ENCODE data around the gene PDE4D.

PDE4D gene

DNA sequence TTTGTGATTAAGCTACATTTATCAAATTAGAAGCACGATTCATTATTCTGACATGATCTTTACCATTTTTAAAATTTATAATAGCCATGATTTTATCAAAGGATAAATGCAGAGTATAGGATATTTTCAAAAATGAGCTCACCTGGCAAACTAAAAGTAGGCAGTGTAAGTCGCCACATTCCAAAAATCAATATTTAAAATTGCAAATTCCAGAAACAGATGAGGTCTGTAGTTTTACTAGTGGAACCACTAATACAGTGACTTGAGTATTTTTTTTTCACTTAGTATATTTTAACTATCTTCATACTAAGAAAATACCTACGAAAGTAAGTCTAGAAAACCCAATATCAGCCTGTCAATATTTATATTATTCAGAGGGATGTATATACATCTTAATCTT, 164.2 kb downstream of the PDE4D start:
- Histone ChIP-seq H3K4me2 (ENCODE audit: insufficient read depth, low read length, poor library complexity, severe bottlenecking) (no peak overlapping the region), H2BK15ac (ENCODE audit: low read length) (no peak overlapping the region), H2BK5ac (ENCODE audit: low read length) (no peak overlapping the region), H2BK120ac (ENCODE audit: low read depth, low read length) (no peak overlapping the region), H3K27me3 (ENCODE audit: control insufficient read depth in 3 of 3, insufficient read depth in 3 of 3, low read depth in 1 of 3, low read length in 3 of 3) (no peaks in the 10 kb centered on the region), H3K9ac (ENCODE audit: low read depth, low read length, poor library complexity) (no peak overlapping the region), H2BK12ac (ENCODE audit: low read length) (no peak overlapping the region), H3K9me3 (replicated peaks in 1 of 2; ENCODE audit: control insufficient read depth in 2 of 2, insufficient read depth in 1 of 2, low read depth in 1 of 2, low read length in 2 of 2) (no peaks in the 10 kb centered on the region), H2AFZ (ENCODE audit: low read length) (no peak overlapping the region), H3K36me3 (replicated peaks in 1 of 2; ENCODE audit: control insufficient read depth in 2 of 2, insufficient read depth in 2 of 2, low read length in 2 of 2) (no peaks in the 10 kb centered on the region), H4K8ac (ENCODE audit: low read depth, low read length) (no peak overlapping the region), H3K18ac (ENCODE audit: low read length) (no peak overlapping the region), H3K23ac (ENCODE audit: low read depth, low read length, poor library complexity) (no peak overlapping the region), H2AK5ac (ENCODE audit: low read depth, low read length) (no peak overlapping the region), H4K91ac (ENCODE audit: low read depth, low read length, poor library complexity) (no peak overlapping the region), H3K4ac (ENCODE audit: low read length) (no peak overlapping the region), H3K4me3 (ENCODE audit: low read length in 2 of 2) (no peak overlapping the region), H3K79me1 (ENCODE audit: low read depth, low read length) (no peaks in the 10 kb centered on the region), H3K4me1 (ENCODE audit: control insufficient read depth in 2 of 2, insufficient read depth in 1 of 2, low read depth in 1 of 2, low read length in 2 of 2) (peaks cover 3 to 10% of the 10 kb centered on the region in 2 donors), H3K14ac (ENCODE audit: low read length) (no peak overlapping the region), H3K27ac (replicated peaks; ENCODE audit: low read length) (no peak overlapping the region)
- WGBS, 2 donors (ENCODE audit: extremely low coverage in 2 of 2, insufficient read length in 2 of 2, insufficient replicate concordance in 1 of 2), result no CpG with 5 or more reads among the region's 3 CpGs
- no peak for DNase-seq (ENCODE audit: low spot score)

DNA sequence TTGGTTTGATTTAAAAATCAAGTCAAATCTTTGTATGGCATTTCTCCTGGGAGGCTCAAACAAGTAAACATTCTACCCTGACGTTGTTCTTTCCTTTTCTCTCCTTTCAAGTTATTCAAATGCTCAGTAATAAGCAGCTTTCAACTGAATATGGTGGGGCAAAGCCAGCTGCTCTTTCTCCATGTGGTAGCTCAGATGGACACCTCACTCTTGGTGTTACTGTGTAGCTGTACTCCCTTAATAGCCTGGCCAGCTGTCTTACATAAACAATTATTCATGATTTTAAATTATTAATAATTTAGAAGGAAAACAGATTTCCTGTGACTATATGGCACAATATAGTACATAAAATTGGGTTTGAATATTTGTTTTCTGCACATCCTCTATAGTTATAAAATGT, 165.2 kb downstream of the PDE4D start:
- Histone ChIP-seq H3K9ac (ENCODE audit: low read depth, low read length, poor library complexity) (no peak overlapping the region), H3K27ac (replicated peaks; ENCODE audit: low read length) (no peak overlapping the region), H3K4me2 (ENCODE audit: insufficient read depth, low read length, poor library complexity, severe bottlenecking) (no peak overlapping the region), H3K4ac (ENCODE audit: low read length) (no peak overlapping the region), H3K23ac (ENCODE audit: low read depth, low read length, poor library complexity) (no peak overlapping the region), H4K91ac (ENCODE audit: low read depth, low read length, poor library complexity) (no peak overlapping the region), H3K18ac (ENCODE audit: low read length) (no peak overlapping the region), H3K4me1 (ENCODE audit: control insufficient read depth in 2 of 2, insufficient read depth in 1 of 2, low read depth in 1 of 2, low read length in 2 of 2) (peaks cover 3 to 10% of the 10 kb centered on the region in 2 donors), H2AK5ac (ENCODE audit: low read depth, low read length) (no peak overlapping the region), H3K27me3 (ENCODE audit: control insufficient read depth in 3 of 3, insufficient read depth in 3 of 3, low read depth in 1 of 3, low read length in 3 of 3) (no peaks in the 10 kb centered on the region), H2AFZ (ENCODE audit: low read length) (no peak overlapping the region), H3K9me3 (replicated peaks in 1 of 2; ENCODE audit: control insufficient read depth in 2 of 2, insufficient read depth in 1 of 2, low read depth in 1 of 2, low read length in 2 of 2) (no peaks in the 10 kb centered on the region), H2BK15ac (ENCODE audit: low read length) (no peak overlapping the region), H2BK120ac (ENCODE audit: low read depth, low read length) (no peak overlapping the region), H2BK5ac (ENCODE audit: low read length) (no peak overlapping the region), H3K36me3 (replicated peaks in 1 of 2; ENCODE audit: control insufficient read depth in 2 of 2, insufficient read depth in 2 of 2, low read length in 2 of 2) (no peaks in the 10 kb centered on the region), H2BK12ac (ENCODE audit: low read length) (no peak overlapping the region), H3K79me1 (ENCODE audit: low read depth, low read length) (no peaks in the 10 kb centered on the region), H3K4me3 (ENCODE audit: low read length in 2 of 2) (no peak overlapping the region), H4K8ac (ENCODE audit: low read depth, low read length) (no peak overlapping the region), H3K14ac (ENCODE audit: low read length) (no peak overlapping the region)
- WGBS, 2 donors (ENCODE audit: extremely low coverage in 2 of 2, insufficient read length in 2 of 2, insufficient replicate concordance in 1 of 2), result no CpG with 5 or more reads among the region's 1 CpG
- no peak for DNase-seq (ENCODE audit: low spot score)

DNA sequence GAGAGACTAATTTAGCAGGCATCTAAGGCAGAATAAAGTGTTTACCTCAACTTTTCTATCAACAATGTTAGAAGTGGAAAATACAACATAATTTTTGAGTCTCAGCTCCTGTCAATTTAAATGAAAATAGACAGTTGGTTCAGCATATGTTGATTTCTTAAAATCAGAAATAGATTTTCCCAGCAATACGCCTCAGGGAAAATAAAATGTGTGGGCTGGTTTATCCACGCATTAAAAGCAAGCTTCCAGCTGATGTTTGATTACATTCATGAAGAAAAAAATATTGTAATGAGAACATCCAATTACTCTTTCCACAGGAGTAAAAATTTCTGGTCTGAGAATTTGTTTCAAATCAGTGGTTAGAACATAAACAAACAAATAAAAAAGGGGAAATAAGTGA, 166.3 kb downstream of the PDE4D start:
- H2BK15ac ChIP-seq (ENCODE audit: low read length), result no peak overlapping the region
- no peak overlapping the region for H2BK12ac ChIP-seq (ENCODE audit: low read length)
- no peak overlapping the region for H4K91ac ChIP-seq (ENCODE audit: low read depth, low read length, poor library complexity)
- WGBS, 2 donors (ENCODE audit: extremely low coverage in 2 of 2, insufficient read length in 2 of 2, insufficient replicate concordance in 1 of 2), result no CpG with 5 or more reads among the region's 2 CpGs
- no peak overlapping the region for H2AK5ac ChIP-seq (ENCODE audit: low read depth, low read length)
- H3K36me3 ChIP-seq (replicated peaks in 1 of 2; ENCODE audit: control insufficient read depth in 2 of 2, insufficient read depth in 2 of 2, low read length in 2 of 2), result no peaks in the 10 kb centered on the region
- no peak overlapping the region for H4K8ac ChIP-seq (ENCODE audit: low read depth, low read length)
- H3K4ac ChIP-seq (ENCODE audit: low read length), result no peak overlapping the region
- H3K14ac ChIP-seq (ENCODE audit: low read length), result no peak overlapping the region
- no peak overlapping the region for H2AFZ ChIP-seq (ENCODE audit: low read length)
- H2BK5ac ChIP-seq (ENCODE audit: low read length), result no peak overlapping the region
- no peak for DNase-seq (ENCODE audit: low spot score)
- H3K9me3 ChIP-seq (replicated peaks in 1 of 2; ENCODE audit: control insufficient read depth in 2 of 2, insufficient read depth in 1 of 2, low read depth in 1 of 2, low read length in 2 of 2), result no peaks in the 10 kb centered on the region
- H3K27ac ChIP-seq (replicated peaks; ENCODE audit: low read length), result no peak overlapping the region
- no peaks in the 10 kb centered on the region for H3K79me1 ChIP-seq (ENCODE audit: low read depth, low read length)
- peaks cover 3 to 5% of the 10 kb centered on the region in 2 donors for H3K4me1 ChIP-seq (ENCODE audit: control insufficient read depth in 2 of 2, insufficient read depth in 1 of 2, low read depth in 1 of 2, low read length in 2 of 2)
- no peak overlapping the region for H3K23ac ChIP-seq (ENCODE audit: low read depth, low read length, poor library complexity)
- no peak overlapping the region for H3K18ac ChIP-seq (ENCODE audit: low read length)
- H2BK120ac ChIP-seq (ENCODE audit: low read depth, low read length), result no peak overlapping the region
- H3K9ac ChIP-seq (ENCODE audit: low read depth, low read length, poor library complexity), result no peak overlapping the region
- H3K27me3 ChIP-seq (ENCODE audit: control insufficient read depth in 3 of 3, insufficient read depth in 3 of 3, low read depth in 1 of 3, low read length in 3 of 3), result no peaks in the 10 kb centered on the region
- no peak overlapping the region for H3K4me3 ChIP-seq (ENCODE audit: low read length in 2 of 2)
- no peak overlapping the region for H3K4me2 ChIP-seq (ENCODE audit: insufficient read depth, low read length, poor library complexity, severe bottlenecking)

DNA sequence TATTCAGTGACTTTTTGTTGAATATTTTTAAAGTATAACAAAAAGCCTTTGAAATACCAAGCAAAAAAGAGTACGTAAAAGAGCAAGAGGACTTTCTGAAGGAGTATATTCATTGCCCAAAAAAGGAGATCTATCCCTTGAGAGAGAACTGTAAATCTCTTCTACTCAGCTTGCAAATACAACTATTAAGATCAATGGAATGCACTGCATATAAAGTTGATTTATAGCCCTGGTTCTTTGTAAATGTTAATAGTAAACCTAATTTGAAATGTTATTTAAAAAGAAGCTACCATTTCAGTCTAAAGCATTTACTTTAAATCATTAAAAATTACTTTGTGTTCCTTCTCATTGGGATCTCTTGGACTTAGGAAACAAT, 168.1 kb downstream of the PDE4D start:
- no peaks in the 10 kb centered on the region for H3K79me1 ChIP-seq (ENCODE audit: low read depth, low read length)
- H2BK120ac ChIP-seq (ENCODE audit: low read depth, low read length), result no peak overlapping the region
- H3K9ac ChIP-seq (ENCODE audit: low read depth, low read length, poor library complexity), result no peak overlapping the region
- WGBS, 2 donors (ENCODE audit: extremely low coverage in 2 of 2, insufficient read length in 2 of 2, insufficient replicate concordance in 1 of 2), result no CpG with 5 or more reads among the region's 1 CpG
- H3K4me2 ChIP-seq (ENCODE audit: insufficient read depth, low read length, poor library complexity, severe bottlenecking), result no peak overlapping the region
- no peak overlapping the region for H2AFZ ChIP-seq (ENCODE audit: low read length)
- no peak overlapping the region for H3K4ac ChIP-seq (ENCODE audit: low read length)
- H2BK15ac ChIP-seq (ENCODE audit: low read length), result no peak overlapping the region
- H4K8ac ChIP-seq (ENCODE audit: low read depth, low read length), result no peak overlapping the region
- no peak overlapping the region for H2BK12ac ChIP-seq (ENCODE audit: low read length)
- H4K91ac ChIP-seq (ENCODE audit: low read depth, low read length, poor library complexity), result no peak overlapping the region
- H3K14ac ChIP-seq (ENCODE audit: low read length), result no peak overlapping the region
- no peaks in the 10 kb centered on the region for H3K36me3 ChIP-seq (replicated peaks in 1 of 2; ENCODE audit: control insufficient read depth in 2 of 2, insufficient read depth in 2 of 2, low read length in 2 of 2)
- H3K27ac ChIP-seq (replicated peaks; ENCODE audit: low read length), result no peak overlapping the region
- H3K4me1 ChIP-seq (ENCODE audit: control insufficient read depth in 2 of 2, insufficient read depth in 1 of 2, low read depth in 1 of 2, low read length in 2 of 2), result no peaks in the 10 kb centered on the region
- H2BK5ac ChIP-seq (ENCODE audit: low read length), result no peak overlapping the region
- no peak overlapping the region for H3K23ac ChIP-seq (ENCODE audit: low read depth, low read length, poor library complexity)
- H3K18ac ChIP-seq (ENCODE audit: low read length), result no peak overlapping the region
- no peak overlapping the region for H3K4me3 ChIP-seq (ENCODE audit: low read length in 2 of 2)
- no peak for DNase-seq (ENCODE audit: low spot score)
- no peak overlapping the region for H2AK5ac ChIP-seq (ENCODE audit: low read depth, low read length)
- no peaks in the 10 kb centered on the region for H3K9me3 ChIP-seq (replicated peaks in 1 of 2; ENCODE audit: control insufficient read depth in 2 of 2, insufficient read depth in 1 of 2, low read depth in 1 of 2, low read length in 2 of 2)
- no peaks in the 10 kb centered on the region for H3K27me3 ChIP-seq (ENCODE audit: control insufficient read depth in 3 of 3, insufficient read depth in 3 of 3, low read depth in 1 of 3, low read length in 3 of 3)
